Measurements from ENCODE around the gene SRGAP3. TPM values are rescaled to one million over a fixed set of nuclear protein-coding genes. Genes with fewer than 3 reads are reported as not detected.
"Not testable (repeated sequence)": the region's sequence is repeated elsewhere in the genome, so short reads cannot be mapped to it uniquely, and the experiment has no call there.

The SRGAP3 gene
- total RNA-seq, 1 donor from 2014 or later: 10.3 TPM

DNA sequence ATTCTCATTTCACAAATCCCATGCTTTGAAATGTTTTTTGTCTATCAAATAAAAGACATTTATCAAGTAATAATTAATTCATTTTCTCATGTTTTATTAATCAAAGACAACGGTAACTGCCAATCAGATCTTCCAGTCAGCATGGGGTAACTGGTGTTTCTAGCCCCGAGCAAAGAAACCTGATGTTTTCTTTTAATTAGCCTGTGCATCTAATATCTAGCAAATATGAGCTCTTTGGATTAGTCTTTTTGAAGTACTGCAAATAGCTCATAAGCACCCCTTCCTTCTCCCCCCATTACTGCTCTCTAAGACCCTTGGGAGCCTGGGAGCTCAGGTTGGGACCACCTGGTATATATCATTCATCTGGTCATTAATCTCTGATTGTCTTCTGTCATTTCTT is 43.1 kb upstream of the SRGAP3 start:
- Histone ChIP-seq H3K36me3 (no peaks in the 10 kb centered on the region), H3K9me3 (replicated peaks) (no peaks in the 10 kb centered on the region), H3K4me1 (no peaks in the 10 kb centered on the region), H3K4me3 (no peak overlapping the region), H3K27ac (replicated peaks) (no peak overlapping the region), H3K27me3 (ENCODE audit: low read depth) (peaks cover 7% of the 10 kb centered on the region)
- DNase-seq: no peak
- intact Hi-C loops (cut with micrococcal nuclease): no loop called here
- TF ChIP-seq, protein P1, sequence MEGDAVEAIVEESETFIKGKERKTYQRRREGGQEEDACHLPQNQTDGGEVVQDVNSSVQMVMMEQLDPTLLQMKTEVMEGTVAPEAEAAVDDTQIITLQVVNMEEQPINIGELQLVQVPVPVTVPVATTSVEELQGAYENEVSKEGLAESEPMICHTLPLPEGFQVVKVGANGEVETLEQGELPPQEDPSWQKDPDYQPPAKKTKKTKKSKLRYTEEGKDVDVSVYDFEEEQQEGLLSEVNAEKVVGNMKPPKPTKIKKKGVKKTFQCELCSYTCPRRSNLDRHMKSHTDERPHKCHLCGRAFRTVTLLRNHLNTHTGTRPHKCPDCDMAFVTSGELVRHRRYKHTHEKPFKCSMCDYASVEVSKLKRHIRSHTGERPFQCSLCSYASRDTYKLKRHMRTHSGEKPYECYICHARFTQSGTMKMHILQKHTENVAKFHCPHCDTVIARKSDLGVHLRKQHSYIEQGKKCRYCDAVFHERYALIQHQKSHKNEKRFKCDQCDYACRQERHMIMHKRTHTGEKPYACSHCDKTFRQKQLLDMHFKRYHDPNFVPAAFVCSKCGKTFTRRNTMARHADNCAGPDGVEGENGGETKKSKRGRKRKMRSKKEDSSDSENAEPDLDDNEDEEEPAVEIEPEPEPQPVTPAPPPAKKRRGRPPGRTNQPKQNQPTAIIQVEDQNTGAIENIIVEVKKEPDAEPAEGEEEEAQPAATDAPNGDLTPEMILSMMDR (IDR thresholded peaks at IDR 0.05; ENCODE audit: borderline replicate concordance): no peak

DNA sequence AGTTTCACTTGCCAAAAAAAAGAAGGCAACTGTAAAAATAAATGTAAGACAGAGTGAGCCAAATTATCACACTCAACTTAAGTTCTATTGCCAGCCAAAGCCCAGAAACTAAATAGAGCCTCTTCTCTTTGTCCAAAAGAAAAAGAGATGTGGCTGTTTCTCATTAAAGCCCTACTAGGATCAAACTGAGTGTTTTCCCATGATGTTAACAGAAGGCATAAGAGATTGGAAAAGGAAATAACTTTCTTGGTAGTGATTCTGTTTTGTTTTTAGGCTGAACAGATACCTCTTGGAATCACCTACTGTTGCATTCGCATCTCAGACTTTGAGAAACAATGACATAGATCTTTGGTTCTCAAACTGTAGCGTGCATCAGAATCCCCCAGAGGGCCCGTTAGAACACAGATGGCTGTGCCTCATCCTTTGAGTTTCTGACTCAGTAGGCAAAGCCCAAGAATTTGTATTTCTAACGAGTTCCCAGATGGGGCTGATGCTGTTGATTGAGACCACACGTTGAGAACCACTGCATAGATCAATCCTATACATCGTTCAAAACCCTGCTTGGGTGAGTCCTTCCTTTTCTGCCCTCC is 42.5 kb upstream of the SRGAP3 start:
- Histone ChIP-seq H3K9me3 (replicated peaks) (no peaks in the 10 kb centered on the region), H3K27me3 (ENCODE audit: low read depth) (peaks cover 7% of the 10 kb centered on the region), H3K36me3 (no peaks in the 10 kb centered on the region), H3K4me1 (no peaks in the 10 kb centered on the region), H3K27ac (replicated peaks) (no peak overlapping the region), H3K4me3 (no peak overlapping the region)
- DNase-seq: no peak
- TF ChIP-seq, protein P1 (IDR thresholded peaks at IDR 0.05; ENCODE audit: borderline replicate concordance): no peak
- intact Hi-C loops (cut with micrococcal nuclease): no loop called here

DNA sequence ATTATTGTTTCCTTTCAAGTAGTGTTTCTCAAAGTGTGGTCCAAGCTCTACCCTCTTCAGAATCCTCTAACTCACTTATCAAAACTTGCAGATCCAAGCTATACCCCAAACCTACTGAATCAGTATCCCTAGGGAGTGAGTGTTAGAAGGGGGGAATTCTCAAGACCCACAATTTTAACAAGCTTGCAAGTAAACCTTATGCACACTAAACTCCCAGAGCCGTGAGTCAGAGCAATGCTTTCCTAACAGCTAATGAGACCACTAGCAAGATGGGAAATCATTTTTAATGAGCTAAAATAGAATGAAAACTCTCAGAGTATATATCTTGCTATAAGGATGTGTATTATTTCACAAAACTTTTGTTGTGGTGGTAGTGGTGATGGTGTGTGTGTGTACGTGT is 41.1 kb upstream of the SRGAP3 start:
- Histone ChIP-seq H3K36me3 (no peaks in the 10 kb centered on the region), H3K4me3 (no peak overlapping the region), H3K27me3 (ENCODE audit: low read depth) (peaks cover 7% of the 10 kb centered on the region), H3K4me1 (no peaks in the 10 kb centered on the region), H3K9me3 (replicated peaks) (no peaks in the 10 kb centered on the region), H3K27ac (replicated peaks) (no peak overlapping the region)
- no peak for DNase-seq
- TF ChIP-seq, protein P1 (IDR thresholded peaks at IDR 0.05; ENCODE audit: borderline replicate concordance): no peak
- intact Hi-C loops (cut with micrococcal nuclease): no loop called here

DNA sequence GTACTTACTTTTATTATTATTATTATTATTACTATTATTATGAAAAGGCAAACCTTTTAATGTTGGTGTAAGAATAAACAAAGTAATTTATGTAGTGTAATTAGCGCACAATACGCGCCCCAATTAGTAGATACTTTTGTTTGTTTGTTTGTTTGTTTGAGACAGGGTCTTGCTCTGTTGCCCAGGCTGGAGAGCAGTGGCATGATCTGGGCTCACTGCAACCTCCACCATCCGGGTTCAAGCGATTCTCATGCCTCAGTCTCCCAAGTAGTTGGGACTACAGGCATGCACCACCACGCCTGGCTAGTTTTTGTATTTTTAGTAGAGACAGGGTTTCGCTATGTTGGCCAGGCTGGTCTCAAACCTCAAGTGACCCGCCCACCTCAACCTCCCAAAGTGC is 32.1 kb upstream of the SRGAP3 start:
- DNase-seq; H3K36me3 ChIP-seq; H3K9me3 ChIP-seq (replicated peaks); H3K27me3 ChIP-seq (ENCODE audit: low read depth); H3K4me1 ChIP-seq; intact Hi-C loops (cut with micrococcal nuclease); H3K27ac ChIP-seq (replicated peaks); H3K4me3 ChIP-seq: not testable (repeated sequence)

DNA sequence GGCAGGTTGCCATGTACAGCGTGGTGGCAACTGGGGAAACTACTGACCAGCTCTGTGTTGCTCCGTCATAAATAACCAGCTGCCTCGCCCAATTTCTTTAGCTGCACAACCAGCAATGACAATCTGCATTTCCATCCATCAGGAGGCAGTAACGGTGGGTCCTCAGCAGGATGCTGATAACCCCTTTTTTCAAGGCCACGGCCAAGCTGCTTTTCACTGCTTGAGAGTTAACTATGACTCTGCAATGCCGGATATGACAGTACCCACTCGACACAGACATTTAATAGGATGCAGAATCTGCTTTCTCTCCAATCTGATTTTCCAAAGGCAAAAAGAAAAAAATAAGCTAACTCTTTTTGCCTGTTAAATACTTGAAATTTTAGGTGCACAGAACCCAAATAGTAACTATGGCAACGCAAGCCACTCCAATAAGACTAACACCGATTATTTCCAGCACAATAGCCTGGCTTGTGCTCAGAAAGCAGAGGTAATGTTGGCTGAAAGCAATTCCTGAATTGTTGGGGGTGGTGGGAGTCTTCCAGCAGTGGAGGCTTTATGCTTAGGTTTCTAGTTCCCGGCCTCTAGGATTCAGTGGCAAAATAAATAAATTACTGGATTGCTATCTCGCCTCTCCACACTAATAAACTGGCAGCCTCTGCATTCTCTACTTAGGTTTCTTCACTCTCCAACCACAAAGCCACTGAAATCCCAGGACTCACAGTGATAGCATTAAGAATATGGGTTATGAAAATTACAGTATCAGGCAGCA is 31.2 kb upstream of the SRGAP3 start:
- no peak for DNase-seq
- intact Hi-C loops (cut with micrococcal nuclease): no loop called here
- no peaks in the 10 kb centered on the region for H3K27me3 ChIP-seq (ENCODE audit: low read depth)

More for the DNA sequence above, 31.2 kb upstream of the SRGAP3 start:
- Histone ChIP-seq H3K36me3 (no peaks in the 10 kb centered on the region), H3K27ac (replicated peaks) (no peak overlapping the region), H3K4me3 (no peak overlapping the region), H3K4me1 (no peaks in the 10 kb centered on the region), H3K9me3 (replicated peaks) (no peaks in the 10 kb centered on the region)
- TF ChIP-seq, protein P1 (IDR thresholded peaks at IDR 0.05; ENCODE audit: borderline replicate concordance): no peak

Measured in left ventricle myocardium inferior (tissue), 1 donor.